HEK293 (cell line): ENCODE measurements around the gene EPOP.
"Not testable (repeated sequence)": the region's sequence is repeated elsewhere in the genome, so short reads cannot be mapped to it uniquely, and the experiment has no call there.

Source experiments
- CTCF ChIP-seq: fragments of 450-650 bp; formaldehyde crosslinking; IDR thresholded peaks from 2 replicates; pipeline ENCODE4 v1.5.1; 2016; ENCODE audit warnings: missing biosample characterization, missing genetic modification characterization
- KLF16 ChIP-seq: fragments of 450-650 bp; formaldehyde crosslinking; IDR thresholded peaks from 2 replicates; pipeline ENCODE4 v1.5.1; 2017; ENCODE audit warnings: missing biosample characterization, missing genetic modification characterization
- RBAK ChIP-seq: fragments of 450-650 bp; formaldehyde crosslinking; IDR thresholded peaks from 2 replicates; pipeline ENCODE4 v1.5.1; 2016; ENCODE audit warnings: missing biosample characterization, missing genetic modification characterization
- SETDB1 ChIP-seq: IDR thresholded peaks from one replicate; pipeline ENCODE4 v1.6.1; 2017; ENCODE audit warnings: mild to moderate bottlenecking, low read length, moderate library complexity, mixed read lengths; ENCODE audit not compliant: insufficient read length
- ZBTB21 ChIP-seq: fragments of 450-650 bp; formaldehyde crosslinking; IDR thresholded peaks from 2 replicates; pipeline ENCODE4 v1.5.1; 2017; ENCODE audit warnings: missing biosample characterization, missing genetic modification characterization
- ZNF114 ChIP-seq: fragments of 450-650 bp; formaldehyde crosslinking; IDR thresholded peaks from 2 replicates; pipeline ENCODE4 v1.5.0; 2017; ENCODE audit warnings: missing biosample characterization, missing genetic modification characterization
- ZNF311 ChIP-seq: fragments of 450-650 bp; formaldehyde crosslinking; IDR thresholded peaks from 2 replicates; pipeline ENCODE4 v1.5.1; 2017; ENCODE audit warnings: missing biosample characterization, missing genetic modification characterization, borderline replicate concordance
- ZNF350 ChIP-seq: fragments of 450-650 bp; formaldehyde crosslinking; IDR thresholded peaks from 2 replicates; pipeline ENCODE4 v1.5.0; 2017; ENCODE audit warnings: missing biosample characterization, mild to moderate bottlenecking, missing genetic modification characterization

- not testable (repeated sequence) for TF ChIP-seq ZNF311 (tag by site-specific recombination); ZNF350 (tag by site-specific recombination); SETDB1; CTCF (tag by site-specific recombination); ZBTB21 (tag by site-specific recombination); RBAK; ZNF114 (tag by site-specific recombination); KLF16
These were observed 24.0 kb downstream of the EPOP start for GRCh38 chr17:38650653-38651173.
